B cell (primary cell): ENCODE results near the gene TRMT10B.

ENCODE experiments used
- CTCF ChIP-seq: fragments of 200-600 bp; IDR thresholded peaks from one replicate; pipeline ENCODE4 v1.8.0; 2022; ENCODE audit warnings: antibody characterized with exemption, mild to moderate bottlenecking
- EZH2 ChIP-seq: IDR thresholded peaks from 2 replicates; pipeline ENCODE4 v1.6.1; 2012; ENCODE audit warnings: borderline replicate concordance, low read depth, mild to moderate bottlenecking, moderate library complexity, low read length; ENCODE audit not compliant: insufficient read depth, poor library complexity, severe bottlenecking

DNA sequence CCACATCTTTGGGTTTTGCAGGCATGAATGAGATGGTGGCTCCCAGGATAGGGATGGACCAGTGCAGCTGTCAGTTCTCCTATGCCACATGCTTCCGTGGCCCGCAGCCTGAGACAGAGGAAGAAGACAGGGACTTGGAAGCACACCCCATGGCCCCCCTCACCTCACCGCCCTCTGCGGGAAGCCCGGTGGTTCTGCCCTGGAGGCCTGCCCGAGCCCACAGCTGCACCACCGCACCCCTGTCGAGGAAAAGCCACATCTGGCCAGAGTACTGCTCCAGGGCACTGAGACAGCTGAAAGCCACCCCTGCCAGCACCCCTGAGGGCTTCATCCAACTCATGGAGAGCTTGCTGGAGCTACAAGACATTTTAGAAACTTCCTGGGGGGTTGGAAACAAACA is 7.6 kb upstream of the TRMT10B start:
- no peak for TF ChIP-seq CTCF
- TF ChIP-seq EZH2 = no peak
